Cardiac ventricle fibroblast (primary cell): ENCODE results near the gene DUXA. TPM values are rescaled to one million over a fixed set of nuclear protein-coding genes. Genes with fewer than 3 reads are reported as not detected.

ENCODE experiments used
- total RNA-seq: library from RNA; depleted of rRNA; stranded (reverse); fragments of >200 nt; gene quantifications from 2 replicates; pipeline ENCODE4 v1.2.3, GENCODE V29; 2015

Gene DUXA
- not detected in 2 replicates for total RNA-seq

DNA sequence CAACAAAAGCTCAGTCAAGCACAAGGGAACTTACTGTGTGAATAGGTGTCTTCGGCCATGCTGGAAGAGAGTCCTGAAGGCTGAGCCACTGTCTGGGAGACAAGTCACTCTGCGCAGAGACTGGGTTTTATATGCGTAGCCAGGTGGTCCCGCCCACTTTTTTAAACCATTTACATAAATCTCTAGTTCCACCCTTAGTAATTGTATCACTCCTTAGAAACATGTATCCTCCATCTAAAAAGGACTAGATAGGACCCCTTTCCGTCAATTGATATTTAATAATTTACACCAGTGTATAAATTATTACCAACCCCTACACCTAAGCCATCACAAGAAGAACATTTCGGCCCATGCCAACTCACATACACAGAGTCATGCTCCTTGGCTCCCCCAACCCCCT lies at the start of gene DUXA:
DUXA (minus strand) TSS at position 101 of the 400 bp plus-strand sequence; CDS start at position 59, 42 bp downstream.

DNA sequence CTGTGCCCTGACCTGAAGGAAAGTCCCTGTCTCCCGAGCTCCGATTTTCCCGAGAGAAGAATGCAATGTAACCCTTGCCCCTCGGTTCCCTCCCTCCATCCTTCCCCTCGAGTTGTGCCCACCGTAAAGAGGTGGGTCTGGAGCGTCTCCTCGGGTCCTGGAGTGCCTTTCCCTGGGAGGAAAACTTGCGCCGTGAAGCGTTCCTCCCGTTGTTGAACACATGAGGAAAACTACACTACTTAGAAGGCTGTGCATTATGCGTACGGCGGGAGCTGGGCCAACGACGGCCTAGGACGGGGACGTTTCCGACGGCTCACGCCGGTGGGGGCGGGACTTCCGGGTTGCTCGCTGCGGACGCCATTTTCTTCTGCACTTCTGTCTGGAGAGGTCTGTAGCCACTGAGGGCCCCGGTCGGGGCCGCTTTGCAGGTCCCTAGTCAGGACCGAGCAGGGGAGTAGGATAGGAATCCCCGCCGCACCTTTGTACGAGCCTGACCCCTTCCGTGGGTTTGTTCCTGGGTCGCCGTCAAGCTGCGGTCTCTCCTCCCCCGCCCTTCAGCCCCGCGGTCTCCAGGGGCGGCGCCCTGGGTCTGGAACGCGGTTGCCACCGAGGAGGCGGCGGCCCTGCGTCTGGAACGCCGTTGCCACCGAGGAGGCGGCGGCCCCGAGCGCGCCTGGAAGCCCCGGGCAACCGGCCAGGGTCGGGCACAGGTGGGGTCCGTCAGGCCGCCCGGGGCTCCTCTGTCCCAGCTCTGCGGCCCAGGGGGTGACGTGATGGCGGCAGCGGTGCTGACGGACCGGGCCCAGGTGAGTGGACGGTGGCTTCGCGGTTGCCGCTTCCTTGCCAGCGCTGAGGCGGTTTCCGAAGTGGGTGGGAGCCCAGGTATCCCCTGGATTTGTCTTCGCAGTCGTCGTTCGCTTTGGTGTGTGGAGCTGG lies 24.1 kb upstream of the DUXA start, which contains the start of gene ZNF264:
ZNF264 (plus strand) TSS at position 360 of the 936 bp plus-strand sequence; CDS start at position 774, 414 bp downstream.

Other genes starting within 250 kb of the DUXA start
- not detected in 2 replicates for gene USP29, start 47.5 kb downstream of the DUXA start, total RNA-seq
- gene ZIM3, start 22.3 kb downstream of the DUXA start, total RNA-seq = not detected in 2 replicates
- gene ZNF264, start 24.0 kb upstream of the DUXA start, total RNA-seq = 24.2 and 31.3 TPM in 2 replicates
- 0.62 and 1.3 TPM in 2 replicates for gene AURKC, start 63.5 kb upstream of the DUXA start, total RNA-seq
- gene ZNF805, start 73.1 kb upstream of the DUXA start, total RNA-seq = 14.4 and 14.5 TPM in 2 replicates
- gene ZNF460, start 113.0 kb upstream of the DUXA start, total RNA-seq = 43.2 and 46.7 TPM in 2 replicates
- gene ZNF543, start 153.0 kb upstream of the DUXA start, total RNA-seq = 5.6 and 5.9 TPM in 2 replicates
- gene ZNF304, start 183.8 kb upstream of the DUXA start, total RNA-seq = 5.7 and 7.4 TPM in 2 replicates
- gene TRAPPC2B, start 196.1 kb upstream of the DUXA start, total RNA-seq = 10.2 and 20.4 TPM in 2 replicates
- 1.6 and 7.7 TPM in 2 replicates for gene ZNF547, start 196.1 kb upstream of the DUXA start, total RNA-seq
- gene ZNF548, start 222.4 kb upstream of the DUXA start, total RNA-seq = 13.2 and 16.8 TPM in 2 replicates
- 4.2 and 5.2 TPM in 2 replicates for gene ZNF17, start 243.7 kb upstream of the DUXA start, total RNA-seq